ENCODE measurements around the gene MRPL22. TPM values are rescaled to one million over a fixed set of nuclear protein-coding genes. Genes with fewer than 3 reads are reported as not detected.
"Not testable (repeated sequence)": the region's sequence is repeated elsewhere in the genome, so short reads cannot be mapped to it uniquely, and the experiment has no call there.

The MRPL22 gene
- polyA plus RNA-seq, 3 donors: 11.6 to 66.1 (median 56.7) TPM

GRCh38 chr5:154999865-155000264, 59.0 kb downstream of the MRPL22 start:
- Mint-ChIP-seq H3K9me3 (peaks cover 0 to 4% (median 0%) of the 10 kb centered on the region in 7 donors), H3K4me3 (no peak overlapping the region), H3K27ac (no peak overlapping the region), H3K36me3 (no peaks in the 10 kb centered on the region), H3K27me3 (ENCODE audit: low read depth in 3 of 3) (peaks cover 9 to 13% (median 11%) of the 10 kb centered on the region in 3 donors), H3K4me1 (no peaks in the 10 kb centered on the region)
- H3K79me2 ChIP-seq (ENCODE audit: insufficient read depth, low read length): no peaks in the 10 kb centered on the region
- H4K20me1 ChIP-seq (ENCODE audit: insufficient read depth, low read length): no peaks in the 10 kb centered on the region
- WGBS (ENCODE audit: insufficient coverage): 100% methylated on average over 5 of the region's 5 CpGs
- H2AFZ ChIP-seq (ENCODE audit: insufficient read depth, low read depth, low read length, poor library complexity, severe bottlenecking): no peak overlapping the region
- H3K27ac ChIP-seq (ENCODE audit: low read depth in 1 of 2, low read length in 2 of 2): no peak overlapping the region
- intact Hi-C loops (cut with micrococcal nuclease): no loop called here
- H3K9ac ChIP-seq (ENCODE audit: insufficient read depth, low read length, poor library complexity, severe bottlenecking): no peak overlapping the region
- H3K4me1 ChIP-seq (ENCODE audit: control insufficient read depth in 1 of 2, insufficient read depth in 2 of 2, low read length in 2 of 2): no peaks in the 10 kb centered on the region
- no peaks in the 10 kb centered on the region for H3K9me3 ChIP-seq (replicated peaks in 1 of 2; ENCODE audit: control insufficient read depth in 1 of 2, insufficient read depth in 1 of 2, low read length in 2 of 2)
- no peaks in the 10 kb centered on the region for H3K36me3 ChIP-seq (replicated peaks in 1 of 2; ENCODE audit: control insufficient read depth in 1 of 2, insufficient read depth in 2 of 2, low read length in 2 of 2)
- H3K4me3 ChIP-seq (replicated peaks in 1 of 3; ENCODE audit: low read depth in 2 of 3, low read length in 3 of 3): no peak overlapping the region
- no peak for DNase-seq
- no peaks in the 10 kb centered on the region for H3K27me3 ChIP-seq (ENCODE audit: control insufficient read depth in 2 of 2, insufficient read depth in 2 of 2, low read length in 2 of 2)
- H3K4me2 ChIP-seq (replicated peaks; ENCODE audit: extremely low read depth, low read length, poor library complexity, severe bottlenecking): no peak overlapping the region
- TF ChIP-seq, protein P1, sequence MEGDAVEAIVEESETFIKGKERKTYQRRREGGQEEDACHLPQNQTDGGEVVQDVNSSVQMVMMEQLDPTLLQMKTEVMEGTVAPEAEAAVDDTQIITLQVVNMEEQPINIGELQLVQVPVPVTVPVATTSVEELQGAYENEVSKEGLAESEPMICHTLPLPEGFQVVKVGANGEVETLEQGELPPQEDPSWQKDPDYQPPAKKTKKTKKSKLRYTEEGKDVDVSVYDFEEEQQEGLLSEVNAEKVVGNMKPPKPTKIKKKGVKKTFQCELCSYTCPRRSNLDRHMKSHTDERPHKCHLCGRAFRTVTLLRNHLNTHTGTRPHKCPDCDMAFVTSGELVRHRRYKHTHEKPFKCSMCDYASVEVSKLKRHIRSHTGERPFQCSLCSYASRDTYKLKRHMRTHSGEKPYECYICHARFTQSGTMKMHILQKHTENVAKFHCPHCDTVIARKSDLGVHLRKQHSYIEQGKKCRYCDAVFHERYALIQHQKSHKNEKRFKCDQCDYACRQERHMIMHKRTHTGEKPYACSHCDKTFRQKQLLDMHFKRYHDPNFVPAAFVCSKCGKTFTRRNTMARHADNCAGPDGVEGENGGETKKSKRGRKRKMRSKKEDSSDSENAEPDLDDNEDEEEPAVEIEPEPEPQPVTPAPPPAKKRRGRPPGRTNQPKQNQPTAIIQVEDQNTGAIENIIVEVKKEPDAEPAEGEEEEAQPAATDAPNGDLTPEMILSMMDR (IDR thresholded peaks at IDR 0.05): no peak

DNA sequence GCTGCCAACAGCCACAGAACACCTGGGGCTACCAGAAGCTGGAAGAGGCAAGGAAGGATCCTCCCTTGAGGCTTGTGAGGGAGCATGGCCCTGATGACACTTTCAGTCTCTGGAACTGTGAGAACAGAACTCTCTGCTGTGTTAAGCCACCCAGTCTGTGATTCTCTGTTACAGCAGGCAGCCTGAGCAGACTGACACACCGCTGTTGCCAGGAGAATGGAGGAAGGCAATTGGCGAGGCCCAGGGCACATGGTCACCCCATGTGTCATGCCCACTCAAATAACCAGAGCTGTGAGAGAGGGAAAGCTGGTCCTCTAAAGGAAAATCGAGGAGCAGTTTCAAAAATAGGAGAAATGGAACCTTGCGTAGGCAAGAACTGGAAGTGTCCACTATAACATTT, 60.6 kb downstream of the MRPL22 start:
- Histone ChIP-seq H3K4me1 (ENCODE audit: control insufficient read depth in 1 of 2, insufficient read depth in 2 of 2, low read length in 2 of 2) (no peaks in the 10 kb centered on the region), H4K20me1 (ENCODE audit: insufficient read depth, low read length) (no peaks in the 10 kb centered on the region), H3K36me3 (replicated peaks in 1 of 2; ENCODE audit: control insufficient read depth in 1 of 2, insufficient read depth in 2 of 2, low read length in 2 of 2) (no peaks in the 10 kb centered on the region), H3K79me2 (ENCODE audit: insufficient read depth, low read length) (no peaks in the 10 kb centered on the region), H3K9me3 (replicated peaks in 1 of 2; ENCODE audit: control insufficient read depth in 1 of 2, insufficient read depth in 1 of 2, low read length in 2 of 2) (no peaks in the 10 kb centered on the region), H2AFZ (ENCODE audit: insufficient read depth, low read depth, low read length, poor library complexity, severe bottlenecking) (no peak overlapping the region), H3K27me3 (ENCODE audit: control insufficient read depth in 2 of 2, insufficient read depth in 2 of 2, low read length in 2 of 2) (no peaks in the 10 kb centered on the region), H3K27ac (ENCODE audit: low read depth in 1 of 2, low read length in 2 of 2) (no peak overlapping the region), H3K4me3 (replicated peaks in 1 of 3; ENCODE audit: low read depth in 2 of 3, low read length in 3 of 3) (no peak overlapping the region), H3K9ac (ENCODE audit: insufficient read depth, low read length, poor library complexity, severe bottlenecking) (no peak overlapping the region), H3K4me2 (replicated peaks; ENCODE audit: extremely low read depth, low read length, poor library complexity, severe bottlenecking) (no peak overlapping the region)
- H3K36me3 Mint-ChIP-seq: no peaks in the 10 kb centered on the region
- H3K27ac Mint-ChIP-seq: no peak overlapping the region
- intact Hi-C loops (cut with micrococcal nuclease): no loop called here
- no peak overlapping the region for H3K4me3 Mint-ChIP-seq
- DNase-seq: no peak
- peaks cover 6 to 15% (median 9%) of the 10 kb centered on the region in 3 donors for H3K27me3 Mint-ChIP-seq (ENCODE audit: low read depth in 3 of 3)
- no CpG with 5 or more reads among the region's 4 CpGs for WGBS (ENCODE audit: insufficient coverage)
- H3K9me3 Mint-ChIP-seq: peaks cover 0 to 4% (median 0%) of the 10 kb centered on the region in 7 donors
- H3K4me1 Mint-ChIP-seq: no peaks in the 10 kb centered on the region
- TF ChIP-seq, protein P1 (IDR thresholded peaks at IDR 0.05): no peak

DNA sequence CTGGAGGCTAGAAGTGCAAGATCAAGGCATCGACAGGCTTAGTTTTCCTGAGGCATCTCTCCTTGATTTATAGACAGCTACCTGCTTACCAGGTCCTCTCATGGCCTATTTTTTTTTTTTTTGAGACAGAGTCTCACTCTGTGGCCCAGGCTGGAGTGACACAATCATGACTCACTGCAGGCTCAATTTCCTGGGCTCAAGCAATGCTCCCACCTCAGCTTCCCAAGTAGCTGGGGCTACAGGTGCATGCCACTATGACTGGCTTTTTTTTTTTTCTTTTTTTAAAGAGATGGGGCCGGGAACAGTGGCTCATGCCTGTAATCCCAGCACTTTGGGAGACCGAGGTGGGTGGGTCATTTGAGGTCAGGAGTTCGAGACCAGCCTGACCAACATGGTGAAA, 61.8 kb downstream of the MRPL22 start:
- DNase-seq; H4K20me1 ChIP-seq (ENCODE audit: insufficient read depth, low read length); H3K27ac ChIP-seq (ENCODE audit: low read depth in 1 of 2, low read length in 2 of 2); H3K4me1 Mint-ChIP-seq; H3K27me3 ChIP-seq (ENCODE audit: control insufficient read depth in 2 of 2, insufficient read depth in 2 of 2, low read length in 2 of 2); H3K36me3 ChIP-seq (replicated peaks in 1 of 2; ENCODE audit: control insufficient read depth in 1 of 2, insufficient read depth in 2 of 2, low read length in 2 of 2); H3K79me2 ChIP-seq (ENCODE audit: insufficient read depth, low read length); H3K4me3 Mint-ChIP-seq; intact Hi-C loops (cut with micrococcal nuclease); H3K27ac Mint-ChIP-seq; H2AFZ ChIP-seq (ENCODE audit: insufficient read depth, low read depth, low read length, poor library complexity, severe bottlenecking); H3K4me1 ChIP-seq (ENCODE audit: control insufficient read depth in 1 of 2, insufficient read depth in 2 of 2, low read length in 2 of 2); H3K36me3 Mint-ChIP-seq; H3K4me2 ChIP-seq (replicated peaks; ENCODE audit: extremely low read depth, low read length, poor library complexity, severe bottlenecking); H3K4me3 ChIP-seq (replicated peaks in 1 of 3; ENCODE audit: low read depth in 2 of 3, low read length in 3 of 3); H3K9me3 Mint-ChIP-seq; H3K9ac ChIP-seq (ENCODE audit: insufficient read depth, low read length, poor library complexity, severe bottlenecking); H3K9me3 ChIP-seq (replicated peaks in 1 of 2; ENCODE audit: control insufficient read depth in 1 of 2, insufficient read depth in 1 of 2, low read length in 2 of 2): not testable (repeated sequence)
- 100% methylated on average over 1 of the region's 4 CpGs for WGBS (ENCODE audit: insufficient coverage)
- peaks cover 7 to 15% (median 11%) of the 10 kb centered on the region in 3 donors for H3K27me3 Mint-ChIP-seq (ENCODE audit: low read depth in 3 of 3)
